OCI-M2 (cell line): ENCODE results near the gene TREM2.
"Not testable (repeated sequence)": the region's sequence is repeated elsewhere in the genome, so short reads cannot be mapped to it uniquely, and the experiment has no call there.

Source experiments
- DNase-seq: peaks from one replicate; lab custom pipeline; 2025; ENCODE audit not compliant: unreplicated experiment; lab: John Stamatoyannopoulos, UW

TREM2 gene

GRCh38 chr6:41162687-41163418 is at the start of gene TREM2:
TSS of gene TREM2 (minus strand) at chr6:41163116. CDS start at chr6:41163082, 34 bp downstream.
- no peak for DNase-seq

GRCh38 chr6:41209547-41210320 is 46.8 kb upstream of the TREM2 start:
- no peak for DNase-seq

DNA sequence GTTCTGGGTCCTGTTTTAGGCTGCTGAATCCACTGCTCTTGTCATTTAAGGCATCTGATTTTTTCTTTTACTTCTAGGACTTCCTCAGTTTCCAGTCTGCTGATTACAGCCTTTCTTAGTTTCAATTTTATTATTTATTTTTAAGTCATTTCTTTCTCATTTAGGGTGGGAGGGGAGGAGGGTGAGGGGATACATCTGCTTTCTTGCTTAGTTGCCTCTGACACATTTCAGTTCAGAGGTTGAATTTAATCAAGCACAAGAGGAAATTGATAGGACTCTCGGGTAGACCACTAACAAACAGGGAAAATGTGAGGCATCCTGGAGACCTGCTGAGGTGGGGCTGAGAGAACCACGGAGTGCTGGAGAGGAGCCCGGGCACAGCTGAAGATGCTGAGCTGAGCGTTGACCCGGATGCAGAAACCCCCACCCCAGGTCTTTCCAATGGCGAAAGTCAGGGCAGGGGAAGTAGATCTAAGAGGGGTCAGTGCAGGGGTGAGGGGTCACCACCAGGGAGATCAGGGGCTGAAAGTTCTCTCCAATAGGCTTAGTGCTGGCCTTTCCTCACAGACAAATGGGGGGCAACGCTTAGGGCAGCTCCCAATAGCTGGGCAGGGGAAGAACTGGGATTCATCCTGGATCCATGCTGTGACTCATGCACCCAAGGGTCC is 45.7 kb upstream of the TREM2 start:
- DNase-seq, result no peak

DNA sequence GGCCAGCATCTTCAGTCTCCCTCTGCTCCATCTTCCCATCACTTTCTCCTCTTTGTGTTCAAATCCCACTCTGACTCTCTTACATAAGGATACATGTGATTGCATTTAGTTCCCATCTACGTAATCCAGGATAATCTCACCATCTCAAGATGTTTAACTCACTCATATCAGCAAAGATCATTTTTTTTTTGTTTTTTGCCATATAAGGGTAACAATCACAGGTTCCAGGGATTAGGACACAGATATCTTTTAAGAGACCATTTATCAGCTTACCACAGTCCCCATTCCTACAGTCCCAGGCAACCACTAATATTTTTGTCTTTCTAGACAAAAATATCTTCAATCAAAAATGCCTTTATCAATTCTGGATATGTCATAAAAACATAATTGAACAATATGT is 41.2 kb upstream of the TREM2 start:
- DNase-seq, result no peak

DNA sequence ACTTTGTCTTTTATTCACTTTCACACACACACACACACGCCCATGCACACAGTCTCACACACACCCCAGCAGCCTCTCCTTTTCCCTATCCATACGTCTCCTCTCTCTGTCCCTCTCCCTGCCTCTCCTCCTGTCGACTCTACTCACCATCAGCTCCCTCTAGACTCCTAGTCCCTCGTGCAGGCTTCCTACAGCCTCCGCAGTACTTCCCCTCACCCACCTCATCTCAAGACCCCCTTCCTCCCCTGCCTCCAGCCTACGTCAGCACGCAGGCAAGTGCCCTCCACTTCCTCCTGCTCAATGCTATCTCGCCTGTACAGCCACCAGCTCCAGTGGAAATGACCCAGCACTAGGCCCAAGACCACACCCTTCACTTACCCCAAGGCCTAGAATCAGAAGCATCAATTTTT is 38.9 kb upstream of the TREM2 start:
- no peak for DNase-seq

GRCh38 chr6:41200901-41201763 is 38.2 kb upstream of the TREM2 start, which contains the start of gene TREML2:
TSS of gene TREML2 (minus strand) at chr6:41201149. CDS start at chr6:41201008, 141 bp downstream.
- DNase-seq, result no peak

DNA sequence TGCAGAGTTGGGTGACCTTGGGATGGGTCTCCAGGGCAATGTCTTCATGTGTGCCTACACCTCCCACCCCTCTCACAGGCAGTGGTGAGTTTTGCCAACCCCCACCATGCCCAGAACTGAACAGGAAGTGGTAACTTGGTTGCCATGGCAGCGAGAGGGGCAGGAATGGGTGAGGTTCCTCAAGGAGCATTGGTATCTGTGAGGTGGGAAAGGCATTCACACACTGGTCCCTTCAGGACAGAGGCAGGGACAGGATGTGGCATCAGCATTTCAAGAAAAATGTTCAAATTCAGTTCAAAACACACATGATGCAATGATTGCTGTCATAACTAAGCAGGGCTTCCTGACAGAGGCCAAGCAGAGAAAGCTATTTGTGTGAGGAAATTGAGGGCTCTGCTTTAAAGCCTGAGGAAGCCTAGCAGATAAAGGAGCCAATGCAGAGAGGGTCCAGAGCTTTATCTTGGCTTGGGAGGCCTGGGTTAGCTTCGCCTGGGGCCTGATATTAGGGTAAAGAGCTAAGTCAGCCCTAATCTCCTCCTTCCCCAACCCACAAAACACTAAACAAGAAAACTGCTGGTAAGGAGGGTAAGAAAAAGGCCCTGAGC is 37.5 kb upstream of the TREM2 start:
- peak; percentile 64 for DNase-seq

GRCh38 chr6:41199552-41200246 is 36.8 kb upstream of the TREM2 start:
- DNase-seq, result no peak

- DNase-seq, result no peak
These were observed 34.3 kb upstream of the TREM2 start for GRCh38 chr6:41197234-41197633.

DNA sequence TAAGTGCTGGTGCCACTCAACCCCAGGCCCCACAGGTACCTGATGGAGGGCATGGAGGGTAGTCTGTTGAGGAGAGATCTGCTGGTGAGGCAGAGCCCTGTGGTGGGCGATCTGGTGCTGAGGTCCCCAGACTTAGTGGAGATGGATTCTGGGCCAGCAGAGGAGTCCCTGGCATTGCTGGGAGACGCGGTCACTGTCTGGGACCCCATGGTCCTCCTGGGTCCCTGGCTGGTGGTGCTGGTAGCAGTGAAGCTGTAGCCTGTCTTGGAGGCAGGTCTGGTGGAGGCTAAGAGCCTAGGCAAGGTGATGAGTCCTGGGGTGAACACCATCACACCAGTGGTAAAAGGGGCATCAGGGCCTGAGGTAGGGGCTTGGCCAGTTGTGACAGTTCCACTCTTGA is 31.5 kb upstream of the TREM2 start:
- DNase-seq, result no peak

GRCh38 chr6:41193884-41194283 is 31.0 kb upstream of the TREM2 start:
- no peak for DNase-seq

DNA sequence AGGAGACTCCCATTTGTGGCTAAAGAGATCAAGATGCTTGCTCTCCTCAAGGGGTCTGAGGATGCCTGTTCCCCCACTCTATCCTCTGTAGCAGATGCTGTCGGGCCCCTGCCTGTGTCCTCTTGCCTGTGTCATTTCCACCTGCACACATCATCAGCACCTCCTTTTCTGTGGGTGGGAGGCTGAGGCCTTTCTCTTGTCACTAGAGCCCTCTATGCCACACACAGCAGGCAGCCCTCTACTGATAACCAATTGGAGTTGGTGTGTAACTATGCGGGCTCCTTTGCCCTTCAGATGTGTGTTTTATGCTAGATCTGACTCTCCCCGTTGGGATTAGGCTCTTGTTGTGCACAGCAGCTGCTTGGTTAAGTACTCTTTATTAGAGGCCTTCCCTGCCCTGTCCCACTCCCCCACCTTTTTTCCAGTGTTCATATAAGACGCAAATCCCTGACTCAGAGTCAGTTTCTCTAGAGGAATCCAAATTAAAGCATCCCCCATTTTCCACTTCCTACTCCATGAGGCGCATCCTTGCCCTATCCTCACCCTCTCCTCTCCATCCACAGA is 30.3 kb upstream of the TREM2 start:
- DNase-seq, result no peak

DNA sequence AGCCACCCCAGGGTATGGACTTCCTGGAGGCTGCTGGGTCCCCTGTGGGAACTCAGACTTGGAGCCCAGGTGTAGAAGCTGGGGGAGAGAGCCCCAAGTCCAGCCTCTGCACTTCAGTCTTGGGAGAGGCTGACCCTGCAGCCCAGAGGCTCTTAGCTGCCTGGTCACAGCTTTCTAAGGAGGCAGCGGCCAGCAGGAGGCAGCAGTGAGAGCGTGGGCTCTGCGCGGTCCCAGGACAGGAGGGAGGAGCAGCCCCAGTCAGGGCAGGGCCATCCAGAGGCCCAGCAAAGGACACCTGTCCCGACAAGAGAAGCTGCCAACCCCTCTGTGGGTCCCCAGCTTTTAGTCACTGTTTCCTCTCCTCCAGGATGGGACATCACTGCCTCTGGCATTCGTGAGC is 28.7 kb upstream of the TREM2 start:
- no peak for DNase-seq

DNA sequence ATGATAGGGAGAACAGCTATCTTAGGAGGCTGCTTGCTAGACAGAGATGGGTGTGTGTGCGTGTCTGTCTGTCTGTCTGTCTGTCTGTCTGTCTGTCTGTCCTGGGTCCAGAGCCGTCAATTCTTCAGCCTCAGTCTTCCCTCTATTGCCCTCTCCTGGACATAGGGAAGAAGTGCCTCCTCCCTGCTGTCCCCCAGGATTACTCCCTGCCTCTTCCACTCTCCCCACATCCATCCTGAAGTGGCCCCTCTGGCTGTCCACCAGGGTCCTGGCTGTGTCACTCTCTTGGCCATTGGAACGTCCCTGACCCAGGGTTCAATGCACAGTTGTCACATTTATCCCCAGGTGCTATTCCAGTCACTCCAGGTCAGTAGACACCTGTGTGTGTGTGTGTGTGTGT is 27.9 kb upstream of the TREM2 start:
- DNase-seq, result no peak

DNA sequence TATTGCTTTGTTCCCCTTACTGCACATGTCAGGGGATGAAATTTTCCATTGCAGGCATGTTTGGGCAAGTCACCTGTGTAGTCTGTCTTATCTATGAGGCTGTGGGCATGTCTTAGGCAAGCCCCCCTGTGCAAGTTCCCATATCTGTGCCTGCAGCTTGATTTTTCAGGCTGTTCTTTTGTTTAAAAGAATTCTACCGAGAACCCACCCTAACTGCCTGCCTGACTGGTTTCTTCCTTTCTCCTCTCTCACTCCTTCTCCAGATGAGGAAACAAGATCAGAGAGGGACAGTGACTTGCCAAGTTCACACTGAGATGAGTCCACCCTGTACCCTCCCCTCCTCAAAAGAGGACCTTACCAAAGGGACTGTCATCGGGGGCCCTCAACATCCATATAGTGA is 27.1 kb upstream of the TREM2 start:
- DNase-seq, result no peak

- not testable (repeated sequence) for DNase-seq
These were observed 26.1 kb upstream of the TREM2 start for GRCh38 chr6:41189046-41189445.

GRCh38 chr6:41187924-41188886 is 25.3 kb upstream of the TREM2 start:
- no peak for DNase-seq

GRCh38 chr6:41186031-41186562 is 23.2 kb upstream of the TREM2 start:
- no peak for DNase-seq
